Retinal pigment epithelial cell (primary cell): Measurements from ENCODE around the gene NR1H3.

Experiments
- DNase-seq: peaks from one replicate; pipeline ENCODE4 v3.0.0-alpha.2; 2010; ENCODE audit warnings: low read depth
- H3K4me3 ChIP-seq: 2 replicates; pipeline ENCODE4 v1.5.1; 2011; ENCODE audit warnings: mild to moderate bottlenecking, low read length, control low read depth, moderate library complexity
- CTCF ChIP-seq: conservative IDR thresholded peaks from 2 replicates; pipeline ENCODE4 v1.5.1; 2011; ENCODE audit warnings: low read depth, low read length, control low read depth, inconsistent platforms

Gene NR1H3

DNA sequence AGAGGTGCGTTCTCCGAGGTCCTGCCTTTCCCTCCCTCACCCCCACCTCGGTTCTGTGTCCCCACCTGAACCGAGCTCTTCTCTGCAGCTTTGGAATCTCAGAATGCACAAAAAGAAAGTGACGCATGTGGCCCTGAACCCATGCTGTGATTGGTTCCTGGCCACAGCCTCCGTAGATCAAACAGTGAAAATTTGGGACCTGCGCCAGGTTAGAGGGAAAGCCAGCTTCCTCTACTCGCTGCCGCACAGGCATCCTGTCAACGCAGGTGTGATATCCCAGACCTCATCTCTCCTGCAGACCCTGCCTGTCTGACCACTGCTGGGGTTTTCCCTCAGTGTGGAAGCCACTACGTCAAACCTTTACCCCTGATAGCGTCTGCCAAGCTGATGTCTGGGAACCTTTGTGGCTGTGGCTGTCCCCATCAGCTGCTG lies 23.1 kb upstream of the NR1H3 start:
- no peak for DNase-seq
- no peak overlapping the region for H3K4me3 ChIP-seq
- TF ChIP-seq CTCF = no peak

DNA sequence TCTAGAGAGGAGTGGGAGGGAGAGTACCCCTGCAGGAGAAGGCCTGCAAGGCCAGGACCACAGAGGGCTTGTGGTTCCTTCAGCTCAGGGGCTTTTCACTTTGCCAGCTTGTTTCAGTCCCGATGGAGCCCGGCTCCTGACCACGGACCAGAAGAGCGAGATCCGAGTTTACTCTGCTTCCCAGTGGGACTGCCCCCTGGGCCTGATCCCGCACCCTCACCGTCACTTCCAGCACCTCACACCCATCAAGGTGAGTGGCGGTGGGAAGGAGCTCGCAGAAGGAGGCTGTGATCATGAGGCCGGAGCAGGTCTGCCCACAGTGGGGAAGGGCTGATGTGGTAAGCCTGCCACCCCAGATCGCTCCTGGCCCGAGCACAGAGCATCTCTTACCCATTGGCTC lies 22.6 kb upstream of the NR1H3 start:
- DNase-seq = no peak
- no peak for TF ChIP-seq CTCF
- no peak overlapping the region for H3K4me3 ChIP-seq

- TF ChIP-seq CTCF = no peak
- no peak overlapping the region for H3K4me3 ChIP-seq
- no peak for DNase-seq
Observed at GRCh38 chr11:47236482-47236881, 21.3 kb upstream of the NR1H3 start.

DNA sequence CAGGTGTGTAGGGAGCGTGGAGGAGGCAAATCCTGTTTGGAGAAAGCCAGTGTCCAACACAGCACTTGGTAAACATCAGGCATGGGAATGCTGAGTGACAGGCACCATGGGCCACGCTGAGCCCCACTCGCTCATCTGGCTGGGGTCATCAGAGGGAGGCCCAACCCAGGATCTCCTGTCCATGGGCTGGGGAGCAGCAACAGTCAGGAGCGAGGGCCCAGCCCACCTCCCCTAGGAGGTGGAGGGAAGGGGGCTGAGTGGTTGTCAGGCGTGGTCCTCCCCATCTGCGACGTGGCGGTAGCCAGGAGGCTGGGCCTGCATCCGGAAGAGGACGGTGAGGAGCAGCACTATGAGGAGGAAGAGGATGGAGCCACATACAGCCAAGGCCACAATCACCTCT lies 17.9 kb upstream of the NR1H3 start:
- no peak for TF ChIP-seq CTCF
- no peak for DNase-seq
- H3K4me3 ChIP-seq = no peak overlapping the region

DNA sequence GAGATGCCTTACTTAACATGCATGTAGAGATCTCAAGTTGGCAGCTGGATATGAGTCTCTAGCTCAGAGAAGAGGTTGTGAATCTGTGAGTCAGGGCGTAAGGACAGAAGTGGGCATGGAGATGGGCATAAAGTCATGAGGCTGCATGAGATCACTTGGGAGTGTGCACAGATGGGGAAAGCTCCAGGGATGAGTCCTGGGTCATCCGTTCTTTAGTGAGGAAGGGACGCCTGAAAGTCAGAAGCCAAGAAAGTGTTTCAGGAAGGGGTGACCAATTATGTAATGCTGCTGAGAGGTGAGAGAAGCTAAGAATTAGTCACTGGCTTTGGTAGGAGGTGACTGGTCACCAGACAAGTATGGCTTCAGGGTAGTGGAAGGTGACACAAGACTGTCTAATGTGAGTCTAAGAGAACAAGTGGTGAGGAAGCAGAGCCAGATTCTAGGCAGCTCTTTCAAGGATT lies 15.9 kb upstream of the NR1H3 start:
- no peak for DNase-seq
- no peak overlapping the region for H3K4me3 ChIP-seq
- no peak for TF ChIP-seq CTCF

DNA sequence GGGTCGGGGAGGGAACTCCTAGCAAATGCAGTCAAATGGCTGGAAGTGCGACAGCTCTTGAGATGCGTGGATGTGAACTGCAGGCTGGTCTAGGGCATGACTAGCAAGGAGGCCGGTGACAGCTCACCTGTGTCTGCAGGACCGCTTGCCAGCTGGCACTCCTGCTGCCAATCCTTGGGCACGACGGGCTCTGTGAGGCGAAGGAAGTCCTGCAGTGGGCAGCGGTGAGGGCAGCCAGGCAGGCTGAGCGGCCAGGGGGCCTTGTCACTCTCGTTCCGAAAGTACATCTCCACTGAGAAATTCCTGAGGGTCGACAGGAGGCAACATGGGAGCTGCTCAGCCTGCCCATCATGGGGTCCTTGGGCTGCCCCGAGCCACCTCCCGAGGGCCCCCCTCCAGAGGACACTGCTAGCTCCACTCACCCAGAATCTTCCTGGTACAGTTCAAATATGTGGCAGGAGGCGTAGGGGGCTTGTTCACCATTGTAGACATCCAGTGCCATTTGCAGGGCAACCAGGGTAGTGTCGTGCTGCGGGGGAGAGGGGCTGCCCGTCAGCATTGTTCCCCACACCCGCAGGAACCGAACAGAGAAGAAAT lies 15.1 kb upstream of the NR1H3 start:
- no peak for DNase-seq
- H3K4me3 ChIP-seq = no peak overlapping the region
- TF ChIP-seq CTCF = no peak

DNA sequence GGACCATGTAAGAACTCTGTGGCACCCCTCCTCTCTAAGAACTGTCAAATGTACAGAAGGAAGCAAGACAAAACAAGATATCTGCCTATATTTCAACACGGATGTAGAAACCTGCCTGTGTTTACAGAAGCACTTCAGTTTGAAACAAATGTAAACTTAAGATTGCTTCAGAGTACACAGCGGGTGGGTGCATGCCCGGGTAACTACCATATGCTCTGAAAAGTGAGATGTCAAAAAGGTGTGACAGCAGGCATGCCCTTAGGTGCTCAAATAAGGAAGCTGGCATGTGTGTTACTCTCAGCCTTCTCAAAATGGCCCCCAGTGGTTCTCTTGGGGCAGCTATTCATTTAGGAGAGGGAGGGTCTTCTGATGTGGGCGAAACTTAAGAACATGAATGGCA lies 14.3 kb upstream of the NR1H3 start:
- no peak for TF ChIP-seq CTCF
- DNase-seq = no peak
- no peak overlapping the region for H3K4me3 ChIP-seq
